ENCODE data around the gene RASL10B.

Gene RASL10B

GRCh38 chr17:35727635-35728034 is 3.8 kb upstream of the RASL10B start:
- Histone ChIP-seq H3K9ac (ENCODE audit: low read depth, low read length) (no peak overlapping the region), H3K4me1 (ENCODE audit: insufficient read depth, low read length) (peaks cover 23% of the 10 kb centered on the region), H3K36me3 (ENCODE audit: insufficient read depth, low read length) (peaks cover 11% of the 10 kb centered on the region), H3K9me3 (ENCODE audit: control insufficient read depth, insufficient read depth, low read length) (no peaks in the 10 kb centered on the region)

- Histone ChIP-seq H3K36me3 (ENCODE audit: insufficient read depth, low read length) (peaks cover 11% of the 10 kb centered on the region), H3K4me1 (ENCODE audit: insufficient read depth, low read length) (peaks cover 23% of the 10 kb centered on the region)
Observed at GRCh38 chr17:35728551-35728950, 2.9 kb upstream of the RASL10B start.

GRCh38 chr17:35729405-35729833 is 2.0 kb upstream of the RASL10B start:
- Histone ChIP-seq H3K36me3 (ENCODE audit: insufficient read depth, low read length) (peaks cover 8% of the 10 kb centered on the region; the same call in 1 of the 2 replicates), H3K9ac (ENCODE audit: low read depth, low read length) (no peak overlapping the region), H3K9me3 (ENCODE audit: control insufficient read depth, insufficient read depth, low read length) (no peaks in the 10 kb centered on the region), H3K4me1 (ENCODE audit: insufficient read depth, low read length) (peaks cover 23% of the 10 kb centered on the region)

More at GRCh38 chr17:35728551-35728950, 2.9 kb upstream of the RASL10B start:
- no peaks in the 10 kb centered on the region for H3K9me3 ChIP-seq (ENCODE audit: control insufficient read depth, insufficient read depth, low read length)
- H3K9ac ChIP-seq (ENCODE audit: low read depth, low read length): no peak overlapping the region

- H3K36me3 ChIP-seq (ENCODE audit: insufficient read depth, low read length): 0 out of 2 replicates have a peak, but pooled peaks cover under 1% of the 10 kb centered on the region
- peaks cover 18% of the 10 kb centered on the region for H3K4me1 ChIP-seq (ENCODE audit: insufficient read depth, low read length)
- no peaks in the 10 kb centered on the region for H3K9me3 ChIP-seq (ENCODE audit: control insufficient read depth, insufficient read depth, low read length)
- H3K9ac ChIP-seq (ENCODE audit: low read depth, low read length): no peak overlapping the region
Observed at GRCh38 chr17:35730400-35731005, 936 bp upstream of the RASL10B start.

- no peaks in the 10 kb centered on the region for H3K9me3 ChIP-seq (ENCODE audit: control insufficient read depth, insufficient read depth, low read length)
- H3K4me1 ChIP-seq (ENCODE audit: insufficient read depth, low read length): peaks cover 13% of the 10 kb centered on the region
- peak overlapping the region; percentile 64 for H3K9ac ChIP-seq (ENCODE audit: low read depth, low read length)
- H3K36me3 ChIP-seq (ENCODE audit: insufficient read depth, low read length): no peaks in the 10 kb centered on the region
Observed at GRCh38 chr17:35731917-35732805, 722 bp downstream of the RASL10B start.

- Histone ChIP-seq H3K9me3 (ENCODE audit: control insufficient read depth, insufficient read depth, low read length) (no peaks in the 10 kb centered on the region), H3K36me3 (ENCODE audit: insufficient read depth, low read length) (no peaks in the 10 kb centered on the region), H3K9ac (ENCODE audit: low read depth, low read length) (no peak overlapping the region; the same call in 1 of the 2 replicates), H3K4me1 (ENCODE audit: insufficient read depth, low read length) (peaks cover 13% of the 10 kb centered on the region)
Observed at GRCh38 chr17:35732806-35733136, 1.3 kb downstream of the RASL10B start.

GRCh38 chr17:35733366-35733765 is 1.9 kb downstream of the RASL10B start:
- Histone ChIP-seq H3K4me1 (ENCODE audit: insufficient read depth, low read length) (peaks cover 13% of the 10 kb centered on the region), H3K9me3 (ENCODE audit: control insufficient read depth, insufficient read depth, low read length) (no peaks in the 10 kb centered on the region), H3K9ac (ENCODE audit: low read depth, low read length) (no peak overlapping the region), H3K36me3 (ENCODE audit: insufficient read depth, low read length) (no peaks in the 10 kb centered on the region)

- no peaks in the 10 kb centered on the region for H3K9me3 ChIP-seq (ENCODE audit: control insufficient read depth, insufficient read depth, low read length)
Observed at GRCh38 chr17:35734396-35734795, 3.0 kb downstream of the RASL10B start.

GRCh38 chr17:35735036-35735805 is 3.8 kb downstream of the RASL10B start:
- H3K9ac ChIP-seq (ENCODE audit: low read depth, low read length): no peak overlapping the region
- no peaks in the 10 kb centered on the region for H3K9me3 ChIP-seq (ENCODE audit: control insufficient read depth, insufficient read depth, low read length)
- H3K4me1 ChIP-seq (ENCODE audit: insufficient read depth, low read length): 0 out of 2 replicates have a peak, but pooled peaks cover 4% of the 10 kb centered on the region
- H3K36me3 ChIP-seq (ENCODE audit: insufficient read depth, low read length): no peaks in the 10 kb centered on the region

More at GRCh38 chr17:35734396-35734795, 3.0 kb downstream of the RASL10B start:
- Histone ChIP-seq H3K4me1 (ENCODE audit: insufficient read depth, low read length) (peaks cover 8% of the 10 kb centered on the region), H3K36me3 (ENCODE audit: insufficient read depth, low read length) (no peaks in the 10 kb centered on the region), H3K9ac (ENCODE audit: low read depth, low read length) (no peak overlapping the region)

- no peaks in the 10 kb centered on the region for H3K36me3 ChIP-seq (ENCODE audit: insufficient read depth, low read length)
- 0 out of 2 replicates have a peak, but pooled peaks cover under 1% of the 10 kb centered on the region for H3K4me1 ChIP-seq (ENCODE audit: insufficient read depth, low read length)
- peaks cover 4% of the 10 kb centered on the region for H3K9me3 ChIP-seq (ENCODE audit: control insufficient read depth, insufficient read depth, low read length)
- no peak overlapping the region for H3K9ac ChIP-seq (ENCODE audit: low read depth, low read length)
Observed at GRCh38 chr17:35736236-35736635, 4.8 kb downstream of the RASL10B start.

- peaks cover 4% of the 10 kb centered on the region for H3K9me3 ChIP-seq (ENCODE audit: control insufficient read depth, insufficient read depth, low read length)
- no peaks in the 10 kb centered on the region for H3K4me1 ChIP-seq (ENCODE audit: insufficient read depth, low read length)
- H3K9ac ChIP-seq (ENCODE audit: low read depth, low read length): no peak overlapping the region
- H3K36me3 ChIP-seq (ENCODE audit: insufficient read depth, low read length): no peaks in the 10 kb centered on the region
Observed at GRCh38 chr17:35738519-35739133, 7.2 kb downstream of the RASL10B start.

- H3K9ac ChIP-seq (ENCODE audit: low read depth, low read length): no peak overlapping the region
- peaks cover 4% of the 10 kb centered on the region for H3K9me3 ChIP-seq (ENCODE audit: control insufficient read depth, insufficient read depth, low read length)
- H3K4me1 ChIP-seq (ENCODE audit: insufficient read depth, low read length): no peaks in the 10 kb centered on the region
- H3K36me3 ChIP-seq (ENCODE audit: insufficient read depth, low read length): no peaks in the 10 kb centered on the region
Observed at GRCh38 chr17:35740216-35740615, 8.8 kb downstream of the RASL10B start.

- Histone ChIP-seq H3K9ac (ENCODE audit: low read depth, low read length) (peak overlapping the region; percentile 36; the same call in 1 of the 2 replicates), H3K36me3 (ENCODE audit: insufficient read depth, low read length) (no peaks in the 10 kb centered on the region), H3K4me1 (ENCODE audit: insufficient read depth, low read length) (no peaks in the 10 kb centered on the region), H3K9me3 (ENCODE audit: control insufficient read depth, insufficient read depth, low read length) (peaks cover 4% of the 10 kb centered on the region)
Observed at GRCh38 chr17:35740997-35741931, 9.8 kb downstream of the RASL10B start.

Data from ES-I3 (cell line).